Mucosa of rectum (tissue), 2 donors: Measurements from ENCODE around the gene MERTK.
"Not testable (repeated sequence)": the region's sequence is repeated elsewhere in the genome, so short reads cannot be mapped to it uniquely, and the experiment has no call there.

Experiments
- H3K27ac ChIP-seq, 2 donors: one replicate each; pipeline ENCODE4 v1.7.0; 2013; ENCODE audit warnings: inconsistent platforms in 2 of 2, low read depth in 2 of 2, low read length in 2 of 2
- H3K27me3 ChIP-seq, 2 donors: one replicate each; pipeline ENCODE4 v1.7.0; 2013; ENCODE audit warnings: low read length in 2 of 2; ENCODE audit not compliant: control insufficient read depth in 2 of 2, insufficient read depth in 2 of 2
- H3K36me3 ChIP-seq, 2 donors: one replicate each; pipeline ENCODE4 v1.7.0; 2013; ENCODE audit warnings: low read length in 2 of 2; ENCODE audit not compliant: control insufficient read depth in 2 of 2, insufficient read depth in 2 of 2
- H3K4me1 ChIP-seq, 2 donors: one replicate each; pipeline ENCODE4 v1.7.0; 2013; ENCODE audit warnings: low read length in 2 of 2, mild to moderate bottlenecking in 1 of 2; ENCODE audit not compliant: control insufficient read depth in 2 of 2, insufficient read depth in 2 of 2
- H3K4me3 ChIP-seq, 2 donors: one replicate each; pipeline ENCODE4 v1.7.0; 2013; ENCODE audit warnings: low read length in 2 of 2
- H3K9ac ChIP-seq, 2 donors: one replicate each; pipeline ENCODE4 v1.7.0; 2013; ENCODE audit warnings: low read length in 2 of 2, low read depth in 1 of 2, mild to moderate bottlenecking in 1 of 2
- H3K9me3 ChIP-seq, 2 donors: one replicate each; pipeline ENCODE4 v1.7.0; 2013; ENCODE audit warnings: low read length in 2 of 2; ENCODE audit not compliant: control insufficient read depth in 2 of 2
- donor health status: healthy.
- donor health status: Normal muscosa, but diverticular disease.

Gene MERTK

DNA sequence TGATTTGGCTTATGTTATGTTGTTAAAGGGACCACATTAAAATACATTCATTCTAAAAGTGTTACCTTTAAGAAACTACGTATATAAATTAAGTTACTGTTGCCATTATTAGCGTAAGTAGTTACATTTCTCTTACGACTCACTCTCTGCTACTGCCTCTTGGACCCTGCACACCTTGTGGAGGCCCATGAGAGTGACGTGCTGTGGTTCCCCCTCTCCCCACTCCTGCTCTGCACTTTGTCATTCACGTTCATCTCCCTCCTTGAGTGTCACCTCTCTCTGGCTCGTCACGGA, 830 bp upstream of the MERTK start:
- Histone ChIP-seq H3K4me3 (peak overlapping the region; percentile 76 to 82), H3K9me3 (no peaks in the 10 kb centered on the region), H3K36me3 (no peaks in the 10 kb centered on the region), H3K9ac (peak overlapping the region in 1 of 2 donors; percentile 71), H3K4me1 (peaks cover 6 to 7% of the 10 kb centered on the region in 2 donors), H3K27ac (peak overlapping the region; percentile 52 to 63), H3K27me3 (no peaks in the 10 kb centered on the region)

DNA sequence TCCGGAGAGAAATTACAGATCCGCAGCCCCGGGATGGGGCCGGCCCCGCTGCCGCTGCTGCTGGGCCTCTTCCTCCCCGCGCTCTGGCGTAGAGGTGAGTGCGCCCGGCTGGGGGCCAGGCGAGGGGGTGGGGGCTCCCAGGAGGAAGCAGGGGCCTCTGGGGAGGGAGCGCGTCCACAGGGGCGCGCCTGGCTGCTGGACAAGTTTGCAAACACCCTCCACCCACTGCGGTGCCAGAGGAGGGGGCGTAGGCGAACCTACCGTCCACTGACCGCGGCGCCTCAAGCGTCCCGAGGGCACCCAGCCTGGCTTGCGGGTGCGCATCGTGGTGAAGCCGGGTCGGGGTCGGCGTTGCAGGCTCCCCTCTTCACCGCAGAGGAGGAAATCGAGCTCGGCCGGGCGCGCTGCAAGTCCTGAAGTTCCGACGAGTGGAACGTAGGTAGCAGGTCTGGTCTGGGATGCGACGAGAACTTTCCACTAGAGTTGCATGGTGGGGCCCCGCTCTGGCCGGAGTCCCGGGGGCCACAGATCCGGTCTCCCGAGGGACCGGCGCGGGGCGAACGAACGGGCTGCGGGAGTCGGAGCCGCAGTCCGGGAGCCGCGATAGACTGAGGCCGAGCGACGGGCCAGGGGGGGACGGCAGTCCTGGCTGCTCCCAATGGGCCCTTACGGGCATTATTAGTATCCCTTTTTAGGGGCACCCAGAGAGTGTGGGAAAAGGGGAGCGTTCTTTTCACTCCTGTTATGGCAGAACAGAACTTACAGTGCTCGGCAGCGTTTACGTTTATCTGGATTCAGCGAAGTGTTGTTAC, 502 bp downstream of the MERTK start:
- peak overlapping the region; percentile 70 to 74 for H3K27ac ChIP-seq
- peaks cover 6 to 7% of the 10 kb centered on the region in 2 donors for H3K4me1 ChIP-seq
- no peaks in the 10 kb centered on the region for H3K36me3 ChIP-seq

GRCh38 chr2:111900859-111901258, 2.5 kb downstream of the MERTK start:
- Histone ChIP-seq H3K27ac (peak overlapping the region; percentile 10 to 11), H3K27me3 (no peaks in the 10 kb centered on the region), H3K4me1 (peaks cover 6 to 7% of the 10 kb centered on the region in 2 donors), H3K9me3 (no peaks in the 10 kb centered on the region), H3K36me3 (no peaks in the 10 kb centered on the region), H3K9ac (peak overlapping the region in 1 of 2 donors; percentile 9), H3K4me3 (peak overlapping the region; percentile 1 to 33)

More for the DNA sequence above, 502 bp downstream of the MERTK start:
- Histone ChIP-seq H3K9ac (peak overlapping the region; percentile 60 to 77), H3K27me3 (no peaks in the 10 kb centered on the region), H3K9me3 (no peaks in the 10 kb centered on the region), H3K4me3 (peak overlapping the region; percentile 78 to 82)

DNA sequence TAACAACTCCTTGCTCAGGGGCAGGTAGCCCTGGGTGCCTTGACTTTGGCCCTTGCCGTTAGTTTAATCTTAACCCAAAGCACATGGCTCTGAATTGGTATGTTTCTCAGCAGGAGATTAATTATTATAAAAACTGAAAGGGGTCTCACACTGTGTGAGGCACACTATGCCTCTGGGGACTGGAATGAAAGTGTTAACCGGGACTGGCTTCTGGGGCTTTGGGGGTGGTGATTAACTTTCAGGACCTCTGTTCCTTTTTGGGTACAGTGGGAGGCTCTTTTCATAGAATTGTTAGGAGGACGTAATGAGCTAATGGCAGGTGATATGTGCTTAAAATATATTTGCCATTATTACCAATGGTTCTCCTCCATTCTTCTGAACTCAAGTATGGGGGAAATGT, 5.1 kb downstream of the MERTK start:
- Histone ChIP-seq H3K36me3 (no peaks in the 10 kb centered on the region), H3K4me1 (no peaks in the 10 kb centered on the region), H3K9ac (no peak overlapping the region), H3K27me3 (no peaks in the 10 kb centered on the region), H3K27ac (peak overlapping the region in 1 of 2 donors; percentile 27), H3K9me3 (no peaks in the 10 kb centered on the region), H3K4me3 (no peak overlapping the region)

- no peak overlapping the region for H3K4me3 ChIP-seq
- no peaks in the 10 kb centered on the region for H3K4me1 ChIP-seq
- no peaks in the 10 kb centered on the region for H3K27me3 ChIP-seq
- H3K36me3 ChIP-seq, result no peaks in the 10 kb centered on the region
- H3K9me3 ChIP-seq, result no peaks in the 10 kb centered on the region
- H3K27ac ChIP-seq, result peak overlapping the region in 1 of 2 donors; percentile 27
- H3K9ac ChIP-seq, result no peak overlapping the region
Observed at GRCh38 chr2:111903930-111904439, 5.6 kb downstream of the MERTK start.

DNA sequence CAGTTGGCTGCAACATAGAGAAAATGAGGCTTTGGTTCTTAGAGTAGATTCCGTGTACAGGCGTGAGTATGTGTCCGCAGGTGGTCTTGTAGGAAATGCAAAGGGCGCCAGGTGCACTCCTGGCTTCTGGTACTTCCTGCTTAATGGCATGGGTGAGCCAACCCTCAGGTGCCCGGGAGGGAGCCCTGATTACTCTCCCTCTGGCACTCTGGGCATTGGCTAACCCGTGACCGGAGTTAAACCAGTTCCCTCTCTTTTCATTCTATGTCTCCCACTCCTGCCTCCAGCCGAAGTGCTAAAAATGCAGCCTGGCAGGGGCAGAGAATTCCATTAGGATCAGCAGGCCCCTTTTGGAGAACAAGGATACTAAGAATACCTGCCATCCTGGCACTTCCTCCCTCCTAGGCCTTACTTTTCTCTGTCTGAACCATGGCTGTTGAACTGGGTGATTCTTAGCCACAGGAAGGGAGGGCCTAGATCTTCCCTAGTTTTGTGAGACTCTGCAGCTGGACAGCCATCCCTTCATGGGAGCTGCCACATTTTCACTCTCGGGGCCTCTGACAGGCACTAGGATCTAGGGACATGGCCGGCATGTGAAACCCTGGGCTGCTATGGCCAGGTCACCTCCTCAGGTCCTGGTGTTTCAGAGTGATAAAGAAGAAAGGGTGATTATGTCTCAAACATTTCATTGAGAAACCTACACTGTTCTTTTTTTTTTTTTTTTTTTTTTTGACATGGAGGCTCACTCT, 6.5 kb downstream of the MERTK start:
- no peaks in the 10 kb centered on the region for H3K4me1 ChIP-seq
- no peaks in the 10 kb centered on the region for H3K27me3 ChIP-seq
- H3K27ac ChIP-seq, result peak overlapping the region in 1 of 2 donors; percentile 26
- H3K4me3 ChIP-seq, result no peak overlapping the region
- no peak overlapping the region for H3K9ac ChIP-seq
- no peaks in the 10 kb centered on the region for H3K36me3 ChIP-seq
- no peaks in the 10 kb centered on the region for H3K9me3 ChIP-seq

DNA sequence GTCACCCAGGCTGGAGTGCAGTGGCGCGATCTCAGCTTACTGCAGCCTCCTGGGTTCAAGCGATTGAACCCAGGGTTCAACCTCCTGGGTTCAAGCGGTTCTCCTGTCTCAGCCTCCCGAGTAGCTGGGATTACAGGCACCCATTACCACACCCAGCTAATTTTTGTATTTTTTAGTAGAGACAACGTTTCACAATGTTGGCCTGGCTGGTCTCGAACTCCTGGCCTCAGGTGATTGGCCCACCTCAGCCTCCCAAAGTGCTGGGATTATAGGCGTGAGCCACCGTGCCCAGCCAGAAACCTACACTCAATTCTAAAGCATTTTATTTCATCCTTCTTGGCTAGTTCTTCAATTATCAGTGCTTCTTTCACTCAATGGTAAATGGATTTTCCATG, 7.1 kb downstream of the MERTK start:
- H3K4me1 ChIP-seq, H3K27me3 ChIP-seq, H3K9ac ChIP-seq, H3K4me3 ChIP-seq, H3K9me3 ChIP-seq, H3K36me3 ChIP-seq: not testable (repeated sequence)
- peak overlapping the region in 1 of 2 donors; percentile 26 for H3K27ac ChIP-seq

DNA sequence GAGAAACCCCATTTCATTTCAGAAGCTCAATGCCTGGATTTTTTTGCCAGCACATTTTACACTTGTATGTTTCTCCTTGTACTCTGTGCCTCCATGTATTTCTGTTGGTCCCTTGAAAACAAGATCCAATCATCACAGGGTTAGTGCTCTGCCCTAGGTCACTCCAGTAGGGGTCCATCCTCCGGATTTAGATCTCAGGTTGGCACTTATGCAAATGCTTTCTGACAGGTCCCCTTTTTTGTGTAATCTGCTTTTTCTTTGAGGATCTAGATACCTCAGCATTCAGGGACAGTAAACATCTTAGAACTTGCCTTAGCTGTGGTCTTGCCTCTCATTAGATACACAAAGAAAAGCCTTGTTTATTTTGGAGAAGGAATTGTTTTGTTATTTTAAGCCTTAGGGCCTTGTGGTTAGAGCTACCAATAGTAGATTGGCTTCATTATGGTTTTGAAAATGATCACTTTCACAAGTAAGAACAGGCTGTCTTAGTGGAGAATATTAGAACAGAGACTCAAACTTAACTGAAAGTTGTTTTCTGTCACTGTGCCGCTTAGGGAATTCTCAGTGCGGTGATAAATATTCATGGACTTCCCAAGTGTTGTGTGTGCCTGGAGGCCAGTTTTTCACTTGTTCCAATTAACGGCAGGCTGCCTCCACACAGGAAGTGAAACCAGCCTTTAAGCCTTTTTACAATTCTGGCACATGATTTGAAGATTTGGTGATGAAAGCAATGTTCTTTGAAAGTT, 7.8 kb downstream of the MERTK start:
- H3K9me3 ChIP-seq, result no peaks in the 10 kb centered on the region
- peak overlapping the region; percentile 26 to 64 for H3K27ac ChIP-seq
- peaks cover 4 to 5% of the 10 kb centered on the region in 2 donors for H3K4me1 ChIP-seq
- H3K4me3 ChIP-seq, result no peak overlapping the region
- H3K36me3 ChIP-seq, result no peaks in the 10 kb centered on the region
- no peak overlapping the region for H3K9ac ChIP-seq
- no peaks in the 10 kb centered on the region for H3K27me3 ChIP-seq

DNA sequence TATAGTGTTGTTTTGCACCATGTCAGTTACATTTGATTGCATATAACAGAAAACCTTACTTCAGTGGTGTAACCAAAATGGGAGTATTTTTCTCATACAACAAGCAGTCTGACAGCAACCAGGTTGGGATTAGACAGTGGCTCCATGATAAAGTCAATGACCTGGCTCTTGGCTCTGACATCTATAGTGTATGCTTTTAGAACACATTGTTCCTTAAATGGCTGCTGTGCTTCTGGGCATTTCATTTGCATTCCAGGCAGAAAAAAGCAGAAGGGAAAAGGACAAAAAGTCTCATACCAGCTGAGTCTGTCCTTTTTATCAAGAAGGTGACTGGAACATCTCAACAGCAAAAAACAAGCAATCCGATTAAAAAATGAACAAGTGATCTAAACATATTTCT, 10.2 kb downstream of the MERTK start:
- Histone ChIP-seq H3K9ac (no peak overlapping the region), H3K27me3 (no peaks in the 10 kb centered on the region), H3K9me3 (no peaks in the 10 kb centered on the region), H3K4me1 (peaks cover 4 to 5% of the 10 kb centered on the region in 2 donors), H3K27ac (peak overlapping the region in 1 of 2 donors; percentile 48), H3K4me3 (no peak overlapping the region), H3K36me3 (no peaks in the 10 kb centered on the region)

DNA sequence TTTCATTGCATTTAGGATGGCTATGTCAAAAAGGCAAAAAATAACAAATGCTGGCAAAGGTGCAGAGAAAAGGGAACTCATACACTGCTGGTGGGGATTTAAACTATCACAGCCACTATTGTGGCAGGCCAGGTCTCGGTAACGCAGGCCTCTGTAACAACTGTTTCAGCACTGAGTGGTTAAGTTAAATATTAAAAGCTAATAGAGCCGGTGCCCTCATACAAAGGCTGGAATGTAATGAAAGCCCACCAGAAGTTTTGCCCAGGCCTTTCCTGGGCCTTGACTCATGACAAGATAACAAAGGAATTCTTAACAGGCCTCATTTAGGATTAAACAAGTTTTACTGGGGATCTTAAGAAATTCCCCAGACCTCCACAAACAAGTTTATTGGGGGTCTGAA, 10.7 kb downstream of the MERTK start:
- no peak overlapping the region for H3K9ac ChIP-seq
- H3K4me3 ChIP-seq, result no peak overlapping the region
- H3K4me1 ChIP-seq, result peaks cover 4 to 5% of the 10 kb centered on the region in 2 donors
- H3K27ac ChIP-seq, result peak overlapping the region in 1 of 2 donors; percentile 48
- no peaks in the 10 kb centered on the region for H3K27me3 ChIP-seq
- H3K9me3 ChIP-seq, result no peaks in the 10 kb centered on the region
- no peaks in the 10 kb centered on the region for H3K36me3 ChIP-seq
